Measurements from ENCODE around the gene DPH3. TPM values are rescaled to one million over a fixed set of nuclear protein-coding genes. Genes with fewer than 3 reads are reported as not detected.

DPH3 gene
- polyA plus RNA-seq, 2 of the 4 experiments (the other 2 are of a cell fraction), result 20.5 to 34.7 TPM

GRCh38 chr3:16249336-16249735 is 15.4 kb downstream of the DPH3 start:
- FAIRE-seq, result no peak
- ATAC-seq, result peak; percentile 57 to 82; a peak in 4 of 6 replicates
- no peak overlapping the region for H3K4me3 ChIP-seq
- ChIA-PET POLR2A (no interaction called here), CTCF (interaction anchor here (0.7 to 2.5 kb wide), 5 partner anchors 8 to 478 kb away, joined by 3 to 36 read pairs (median 13); partner anchors contain the start of genes DPH3 and OXNAD1)
- peak; percentile 41 to 70 for DNase-seq (ENCODE audit: low read depth in 1 of 2, low spot score in 1 of 2)
- peak; percentile 44 to 73; a peak in 4 of 5 replicates for TF ChIP-seq RAD21 (conservative IDR thresholded peaks at IDR 0.05 in 1 of 2, IDR thresholded peaks at IDR 0.05 in 1 of 2)
- peak; percentile 57 for TF ChIP-seq CTCF (IDR thresholded peaks at IDR 0.05)
- TF ChIP-seq GATA3 (IDR thresholded peaks at IDR 0.05; ENCODE audit: borderline replicate concordance), result no peak
- no peak for TF ChIP-seq ZFP36 (IDR thresholded peaks at IDR 0.05; ENCODE audit: borderline replicate concordance, partially characterized antibody)
- TF ChIP-seq SMC3 (IDR thresholded peaks at IDR 0.05), result 0 out of 3 replicates have a peak, but pooled peaks have one; percentile 19
- 0% methylated on average over 1 of the region's 3 CpGs for WGBS (ENCODE audit: missing lambda C conversion rate)
- peaks cover 6% of the 10 kb centered on the region for H3K4me1 ChIP-seq
- no peak overlapping the region for H3K27ac ChIP-seq
- no peak overlapping the region for H3K4me2 ChIP-seq
- H3K9me3 ChIP-seq, result no peaks in the 10 kb centered on the region

GRCh38 chr3:16248556-16248955 is 16.2 kb downstream of the DPH3 start:
- Histone ChIP-seq H3K4me3 (no peak overlapping the region), H3K4me2 (no peak overlapping the region), H3K27ac (no peak overlapping the region), H3K9me3 (no peaks in the 10 kb centered on the region), H3K4me1 (peaks cover 6% of the 10 kb centered on the region)
- CTCF ChIA-PET, result interaction anchor here (0.7 to 2.5 kb wide), 22 partner anchors 9 to 619 kb away, joined by 3 to 36 read pairs (median 4); partner anchors contain the start of genes DPH3, GALNT15 and OXNAD1
- POLR2A ChIA-PET, result no interaction called here
- TF ChIP-seq CEBPB (IDR thresholded peaks at IDR 0.05), result no peak
- no peak for TF ChIP-seq MAFK (IDR thresholded peaks at IDR 0.05; ENCODE audit: partially characterized antibody)
- TF ChIP-seq BHLHE40 (IDR thresholded peaks at IDR 0.05; ENCODE audit: low read depth, low read length), result no peak
- no peak for TF ChIP-seq RNF2 (IDR thresholded peaks at IDR 0.05; ENCODE audit: borderline replicate concordance, low read depth)
- no peak for TF ChIP-seq POLR2A (IDR thresholded peaks at IDR 0.05; ENCODE audit: low read length)
- TF ChIP-seq ESRRA (IDR thresholded peaks at IDR 0.05; ENCODE audit: borderline replicate concordance, low read length), result no peak
- TF ChIP-seq RCOR1 (IDR thresholded peaks at IDR 0.05; ENCODE audit: low read depth, low read length), result no peak
- no peak for TF ChIP-seq HOXB13 (CRISPR knock-in tag; IDR thresholded peaks at IDR 0.05; ENCODE audit: low read depth)
- TF ChIP-seq TP53 (CRISPR knock-in tag; IDR thresholded peaks at IDR 0.05), result no peak
- TF ChIP-seq CBX2 (IDR thresholded peaks at IDR 0.05; ENCODE audit: borderline replicate concordance, low read depth), result no peak
- no peak for TF ChIP-seq CTCF (IDR thresholded peaks at IDR 0.05)
- TF ChIP-seq HOXA7 (CRISPR knock-in tag; IDR thresholded peaks at IDR 0.05), result no peak
- no peak for TF ChIP-seq CHD2 (IDR thresholded peaks at IDR 0.05; ENCODE audit: low read length, partially characterized antibody)
- TF ChIP-seq ZFP36 (IDR thresholded peaks at IDR 0.05; ENCODE audit: borderline replicate concordance, partially characterized antibody), result no peak
- no peak for TF ChIP-seq HOXB5 (CRISPR knock-in tag; IDR thresholded peaks at IDR 0.05)
- TF ChIP-seq ZNF302 (CRISPR knock-in tag; IDR thresholded peaks at IDR 0.05), result no peak
- TF ChIP-seq NR3C1 (IDR thresholded peaks at IDR 0.05), result no peak
- FAIRE-seq, result no peak
- WGBS (ENCODE audit: missing lambda C conversion rate), result 89% methylated on average over 5 of the region's 5 CpGs
- no peak for DNase-seq (ENCODE audit: low read depth in 1 of 2, low spot score in 1 of 2)
- no peak for ATAC-seq
